HG03520 (cell line): ENCODE results near the gene GRAMD1A.
A peak's percentile ranks its signal among the peaks of the same experiment; 100 is the strongest.
"Not testable (repeated sequence)": the region's sequence is repeated elsewhere in the genome, so short reads cannot be mapped to it uniquely, and the experiment has no call there.

Experiments
- ATAC-seq: cut with Tn5 transposase; IDR thresholded peaks from one replicate; pipeline ENCODE4 v1.9.1; 2021; ENCODE audit warnings: mild to moderate bottlenecking, moderate library complexity; ENCODE audit not compliant: unreplicated experiment

GRAMD1A gene

DNA sequence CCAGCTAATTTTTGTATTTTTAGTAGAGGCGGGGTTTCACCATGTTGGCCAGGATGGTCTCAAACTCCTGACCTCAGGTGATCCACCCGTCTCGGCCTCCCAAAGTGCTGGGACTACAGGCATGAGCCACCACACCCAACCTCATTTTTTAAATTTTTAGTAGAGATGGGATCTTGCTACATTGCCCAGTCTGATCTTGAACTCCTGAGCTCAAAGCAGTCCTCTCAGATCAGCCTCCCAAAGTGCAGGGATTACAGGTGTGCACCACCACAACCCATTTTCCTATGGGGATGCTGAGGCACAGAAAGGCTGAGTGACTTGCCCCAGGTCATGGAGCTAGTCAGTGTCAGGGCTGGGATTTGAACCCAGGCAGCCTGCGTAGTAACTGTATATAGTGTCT, 51.1 kb downstream of the GRAMD1A start:
- not testable (repeated sequence) for ATAC-seq

DNA sequence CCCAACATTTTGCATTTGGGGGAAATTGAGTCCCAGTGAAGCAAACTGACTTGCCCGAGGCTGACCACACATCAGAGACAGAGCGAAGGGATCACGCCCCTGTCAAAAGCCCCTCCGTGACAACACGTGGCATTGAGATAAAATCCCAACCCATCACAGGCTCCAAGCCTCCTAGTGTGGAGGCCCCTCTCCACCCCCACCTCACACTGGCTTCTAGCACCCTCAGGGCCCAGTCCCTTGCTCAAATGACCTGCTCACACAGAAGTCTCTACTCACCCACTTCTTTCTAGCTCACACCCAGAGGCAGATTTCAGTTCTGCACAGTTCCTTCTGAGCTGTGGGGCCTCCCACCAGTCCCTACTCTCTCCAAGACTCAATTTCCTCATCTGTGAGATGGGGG, 51.7 kb downstream of the GRAMD1A start:
- ATAC-seq, result no peak

DNA sequence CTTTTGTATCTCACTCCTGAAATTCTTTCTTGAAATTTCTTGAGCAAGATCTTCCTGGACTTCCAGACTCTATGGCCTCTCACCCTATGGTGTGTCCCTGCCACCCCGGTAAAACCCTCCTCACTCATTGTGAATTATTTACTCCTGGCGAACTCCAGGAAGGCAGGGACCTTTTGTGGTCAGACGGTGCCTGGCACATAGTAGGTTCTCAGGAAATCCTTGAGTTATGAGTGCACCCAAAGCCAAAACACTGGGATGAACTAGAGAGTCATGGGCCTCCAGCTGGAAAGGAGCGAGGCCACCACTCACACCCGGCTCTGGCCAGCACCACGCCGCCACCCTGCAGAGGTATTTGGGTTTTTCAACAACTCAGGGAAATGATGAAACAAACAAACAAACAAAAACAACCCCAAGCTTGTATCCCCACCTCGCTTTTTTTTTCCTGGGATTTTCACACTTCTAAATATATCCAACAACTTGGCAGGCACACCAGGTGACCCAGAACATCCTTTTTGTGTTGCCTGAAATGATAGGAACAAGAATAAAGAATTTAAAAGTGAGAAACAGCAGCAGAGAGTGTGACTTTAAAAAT, 52.6 kb downstream of the GRAMD1A start:
- ATAC-seq, result no peak

GRCh38 chr19:35053667-35054293, 53.7 kb downstream of the GRAMD1A start:
- ATAC-seq, result no peak

DNA sequence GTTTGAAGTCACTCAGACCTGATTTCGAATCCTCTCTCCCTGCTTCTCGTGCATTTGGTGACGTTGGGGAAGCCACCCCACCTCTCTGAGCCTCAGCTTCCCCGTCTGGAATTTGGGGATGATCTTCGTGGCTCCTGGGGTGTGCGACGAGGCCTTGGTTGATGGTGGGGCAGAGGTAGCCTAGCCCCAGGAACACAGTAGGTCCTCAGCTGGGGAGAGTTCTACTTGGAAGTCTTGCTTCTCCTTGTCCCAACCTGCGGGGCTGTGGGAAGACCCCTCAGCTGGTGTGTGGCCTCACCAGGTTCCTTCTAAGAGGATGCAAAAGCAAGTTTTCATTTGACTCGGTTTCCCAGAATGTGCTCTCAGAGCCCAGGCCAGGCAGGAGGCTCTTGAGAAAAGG, 54.5 kb downstream of the GRAMD1A start:
- ATAC-seq, result no peak

- ATAC-seq, result no peak
Observed at GRCh38 chr19:35055715-35056179, 55.6 kb downstream of the GRAMD1A start.

DNA sequence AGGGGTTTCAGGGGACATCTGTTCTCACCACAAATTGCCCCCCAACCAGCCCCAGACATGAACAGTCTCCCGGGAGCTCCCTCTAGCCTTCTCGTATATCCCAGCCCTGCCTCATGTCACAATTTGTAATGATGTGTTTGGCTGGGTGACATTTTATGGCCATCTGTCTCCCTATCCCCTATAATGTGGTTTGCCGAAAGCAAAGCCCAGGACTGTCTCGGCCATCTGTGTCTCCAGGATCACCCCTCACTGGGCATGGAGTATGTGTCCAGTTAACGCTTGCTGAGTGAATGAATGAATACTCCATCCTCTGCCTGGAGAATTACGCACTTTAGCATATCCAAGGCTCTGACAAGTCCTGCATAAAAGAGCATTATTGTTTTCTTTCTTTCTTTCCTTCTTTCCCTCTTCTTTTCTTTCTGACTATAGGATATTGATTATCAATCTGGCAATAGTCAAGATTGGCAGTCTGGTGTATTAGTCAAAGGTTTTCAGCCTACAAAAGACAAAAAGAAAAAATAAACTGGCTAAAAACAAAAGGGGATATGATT, 56.5 kb downstream of the GRAMD1A start:
- ATAC-seq, result no peak

- no peak for ATAC-seq
Observed at GRCh38 chr19:35058370-35058769, 58.2 kb downstream of the GRAMD1A start.

DNA sequence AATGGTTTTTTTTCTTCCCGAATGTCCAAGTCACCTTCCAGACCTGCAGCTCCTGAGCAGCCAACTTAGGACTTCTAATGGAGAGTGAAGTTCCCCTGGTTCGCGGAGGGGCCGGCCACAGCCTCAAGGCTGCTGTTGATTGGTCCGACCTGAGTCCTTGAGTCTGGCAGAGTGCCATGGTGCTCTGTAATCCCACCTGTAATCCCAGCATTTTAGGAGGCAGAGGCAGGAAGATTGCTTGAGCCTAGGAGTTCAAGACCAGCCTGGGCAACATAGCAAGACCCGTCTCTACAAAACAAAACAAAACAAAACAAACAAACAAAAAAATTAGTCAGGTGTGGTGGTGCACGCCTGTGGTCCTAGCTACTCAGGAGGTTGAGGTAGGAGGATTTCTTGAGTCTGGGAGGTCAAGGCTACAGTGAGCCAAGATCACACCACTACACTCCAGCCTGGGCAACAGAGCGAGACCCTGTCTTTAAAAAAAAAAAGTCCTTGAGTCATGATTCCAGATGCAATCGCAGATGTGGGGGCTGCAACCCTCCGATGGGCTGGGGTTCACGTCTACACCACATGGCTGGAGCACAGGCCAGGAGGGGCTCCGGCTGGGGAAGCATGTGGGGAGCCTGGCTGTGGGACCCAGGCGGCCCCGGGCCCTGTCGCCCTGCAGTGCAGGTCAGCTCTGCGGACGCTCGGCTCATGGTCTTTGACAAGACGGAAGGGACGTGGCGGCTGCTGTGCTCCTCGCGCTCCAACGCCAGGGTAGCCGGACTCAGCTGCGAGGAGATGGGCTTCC, 59.1 kb downstream of the GRAMD1A start:
- no peak for ATAC-seq

DNA sequence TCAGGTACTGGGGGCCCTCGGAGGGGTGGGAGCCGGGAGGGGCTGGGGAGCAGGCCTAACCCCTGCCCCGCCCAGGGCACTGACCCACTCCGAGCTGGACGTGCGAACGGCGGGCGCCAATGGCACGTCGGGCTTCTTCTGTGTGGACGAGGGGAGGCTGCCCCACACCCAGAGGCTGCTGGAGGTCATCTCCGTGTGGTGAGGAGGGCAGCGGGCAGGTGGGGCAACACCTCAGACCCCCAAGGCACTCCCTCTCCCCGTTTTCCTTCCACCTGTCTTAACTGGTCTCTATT, 59.6 kb downstream of the GRAMD1A start:
- no peak for ATAC-seq

- no peak for ATAC-seq
Observed at GRCh38 chr19:35060160-35060855, 60.2 kb downstream of the GRAMD1A start.

- ATAC-seq, result no peak
Observed at GRCh38 chr19:35061583-35062373, 61.7 kb downstream of the GRAMD1A start.

GRCh38 chr19:35062942-35063341, 62.8 kb downstream of the GRAMD1A start:
- ATAC-seq, result no peak

DNA sequence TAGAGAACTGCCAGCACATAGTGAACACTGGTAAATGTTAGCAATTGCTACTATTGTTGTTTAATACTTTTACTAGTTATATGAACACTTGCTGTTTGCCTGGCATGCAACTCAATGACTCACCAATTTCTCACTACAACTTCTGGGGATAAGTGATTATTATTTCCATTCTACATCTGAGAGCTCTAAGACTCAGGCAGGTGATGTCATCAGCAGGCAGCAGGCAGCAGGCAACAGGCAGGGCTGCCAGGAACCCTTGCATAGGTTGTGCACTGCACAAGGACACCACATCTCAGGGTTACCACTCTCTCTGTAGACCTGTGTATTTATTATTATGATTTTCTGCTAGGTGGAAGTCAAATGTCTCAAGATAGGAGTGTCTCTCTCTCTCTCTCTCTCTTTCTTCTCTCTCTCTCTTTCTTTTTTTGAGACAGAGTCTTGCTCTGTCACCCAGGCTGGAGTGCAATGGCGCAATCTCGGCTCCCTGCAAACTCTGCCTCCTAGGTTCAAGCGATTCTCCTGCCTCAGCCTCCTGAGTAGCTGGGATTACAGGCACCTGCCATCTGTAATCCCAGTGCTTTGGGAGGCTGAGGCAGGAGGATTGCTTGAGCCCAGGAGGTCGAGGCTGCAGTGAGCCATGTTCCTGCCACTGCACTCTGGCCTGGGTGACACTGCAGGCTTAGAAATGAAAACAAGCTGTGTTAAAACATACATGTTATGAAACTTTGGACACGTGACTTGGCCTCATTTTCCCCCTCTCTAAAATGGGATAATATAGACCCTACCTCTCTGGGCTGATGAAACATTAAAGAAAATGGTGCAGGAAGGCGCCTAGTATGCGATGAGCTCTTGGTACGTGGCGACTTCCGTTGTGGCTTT, 64.1 kb downstream of the GRAMD1A start:
- ATAC-seq, result no peak

DNA sequence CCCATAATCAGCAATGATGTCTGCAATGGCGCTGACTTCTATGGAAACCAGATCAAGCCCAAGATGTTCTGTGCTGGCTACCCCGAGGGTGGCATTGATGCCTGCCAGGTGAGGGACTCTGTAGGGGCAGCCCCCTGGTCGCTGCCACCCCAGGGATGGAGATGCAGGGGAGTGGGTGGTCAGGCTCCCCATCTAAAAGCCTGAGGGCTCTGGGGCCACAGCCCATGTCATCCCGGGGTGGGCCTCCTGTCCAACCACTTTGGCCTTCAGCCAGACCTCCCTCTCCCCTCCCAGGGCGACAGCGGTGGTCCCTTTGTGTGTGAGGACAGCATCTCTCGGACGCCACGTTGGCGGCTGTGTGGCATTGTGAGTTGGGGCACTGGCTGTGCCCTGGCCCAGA, 65.5 kb downstream of the GRAMD1A start:
- ATAC-seq, result no peak

GRCh38 chr19:35066121-35066520, 66.0 kb downstream of the GRAMD1A start:
- no peak for ATAC-seq

- peak; percentile 56 for ATAC-seq
Observed at GRCh38 chr19:35066691-35067563, 66.8 kb downstream of the GRAMD1A start.

DNA sequence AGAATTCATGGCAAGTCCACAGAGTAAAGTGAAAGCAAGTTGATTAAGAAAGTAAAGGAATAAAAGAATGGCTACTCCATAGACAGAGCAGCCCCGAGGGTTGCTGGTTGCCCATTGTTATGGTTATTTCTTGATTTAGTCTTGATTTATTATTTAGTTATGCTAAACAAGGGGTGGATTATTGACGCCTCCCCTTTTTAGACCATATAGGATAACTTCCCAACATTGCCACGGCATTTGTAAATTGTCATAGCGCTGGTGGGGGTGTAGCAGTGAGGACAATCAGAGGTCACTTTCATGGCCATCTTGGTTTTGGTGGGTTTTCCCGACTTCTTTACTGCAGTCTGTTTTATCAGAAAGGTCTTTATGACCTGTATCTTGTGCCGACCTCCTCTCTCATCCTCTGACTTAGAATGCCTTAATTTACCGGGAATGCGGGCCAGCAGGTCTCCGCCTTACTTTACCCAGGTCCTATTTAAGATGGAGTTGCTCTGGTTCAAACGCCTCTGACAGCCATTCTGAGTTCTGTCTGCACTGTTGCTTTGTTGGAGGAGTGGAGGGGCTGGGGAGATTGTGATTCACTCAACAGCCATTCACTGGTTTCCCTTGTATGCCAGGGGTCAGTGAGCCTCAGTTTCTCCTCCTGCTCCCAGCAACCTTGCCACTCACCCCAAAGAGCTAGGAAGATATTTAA, 69.0 kb downstream of the GRAMD1A start:
- no peak for ATAC-seq
